Right atrium auricular region (tissue), 2 donors: ENCODE data around the gene NOA1. TPM values are rescaled to one million over a fixed set of nuclear protein-coding genes. Genes with fewer than 3 reads are reported as not detected.
A peak's percentile ranks its signal among the peaks of the same experiment; 100 is the strongest.

Experiments used
- DNase-seq: peaks from one replicate; pipeline ENCODE4 v3.0.0-alpha.2; 2019; ENCODE audit warnings: low spot score
- H3K27ac ChIP-seq, 2 donors: fragments of 200-600 bp; sonication (generic); 1 replicate in 1 of 2; 2 replicates in 1 of 2; pipeline ENCODE4 v1.5.1; 2016 to 2019
- H3K27me3 ChIP-seq, 2 donors: fragments of 200-600 bp; sonication (generic); one replicate each; pipeline versions ENCODE4 v1.5.1 to v1.6.0; 2017 to 2019
- H3K36me3 ChIP-seq: fragments of 200-600 bp; sonication (generic); one replicate; pipeline ENCODE4 v1.5.1; 2016
- H3K4me1 ChIP-seq, 2 donors: fragments of 200-600 bp; sonication (generic); one replicate each; pipeline versions ENCODE4 v1.5.1 to v1.6.0; 2017 to 2019
- H3K4me3 ChIP-seq, 2 donors: fragments of 200-600 bp; sonication (generic); 1 replicate in 1 of 2; 2 replicates in 1 of 2; pipeline ENCODE4 v1.5.1; 2017 to 2019; ENCODE audit warnings: mild to moderate bottlenecking in 1 of 2, moderate library complexity in 1 of 2
- H3K9me3 ChIP-seq, 2 donors: fragments of 200-600 bp; sonication (generic); one replicate each; pipeline ENCODE4 v1.5.1; 2019
- total RNA-seq, 2 donors: library from RNA; depleted of rRNA; stranded (reverse); fragments of >200 nt; gene quantifications; one replicate each; pipeline ENCODE4 v1.1.0, GENCODE V29; 2016
- TF ChIP-seq, protein P1 (sequence below), 2 donors: fragments of 200-600 bp; sonication (generic); IDR thresholded peaks; one replicate each; pipeline ENCODE4 v1.5.1; 2019; ENCODE audit warnings: antibody characterized with exemption in 2 of 2

NOA1 gene
- 10 to 100 TPM; 11.8 to 17.2 TPM for total RNA-seq

DNA sequence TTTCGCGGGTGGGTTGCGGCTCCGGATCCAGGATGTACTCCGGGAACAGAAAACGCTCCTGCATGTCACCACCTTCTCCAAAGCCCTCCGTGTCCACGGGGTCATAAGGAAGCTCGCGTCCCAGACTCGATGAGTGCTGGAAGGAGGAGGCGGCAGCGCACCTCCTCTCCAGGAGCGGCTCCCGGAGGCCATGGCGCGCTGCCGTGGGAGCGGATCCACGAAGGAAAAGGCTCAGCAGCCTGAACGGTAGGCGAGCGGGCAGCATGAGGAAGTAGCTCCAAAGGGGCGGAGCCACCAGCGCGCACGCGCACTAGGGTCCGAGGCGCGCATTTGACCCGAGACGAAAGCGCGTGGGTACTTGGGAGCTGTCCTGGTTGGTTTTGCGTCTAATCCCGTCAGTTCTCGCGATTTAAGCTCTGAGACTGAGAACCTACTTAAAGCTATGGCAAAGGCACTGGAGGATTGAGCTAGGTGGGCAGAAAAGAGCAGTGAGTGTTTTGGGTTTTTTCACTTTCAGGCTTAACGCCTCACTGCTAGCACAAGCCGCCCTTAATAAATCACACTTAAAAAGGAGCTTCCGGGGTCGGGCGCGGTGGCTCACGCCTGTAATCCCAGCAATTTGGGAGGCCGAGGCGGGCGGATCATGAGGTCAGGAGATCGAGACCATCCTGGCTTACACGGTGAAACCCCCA lies at the start of gene NOA1:
Gene NOA1 (minus strand): TSS at position 286 of the 692 bp plus-strand sequence. CDS start 21 bp downstream, at position 265.
- peak within 1 kb of the TSS; percentile 82 to 98 for H3K4me3 ChIP-seq
- peaks cover 0 to 55% of the 10 kb centered on the region in 2 donors for H3K4me1 ChIP-seq
- H3K27me3 ChIP-seq, result no peaks in the 10 kb centered on the region
- DNase-seq, result peak; percentile 99
- peak within 1 kb of the TSS; percentile 92 to 95 for H3K27ac ChIP-seq
- H3K9me3 ChIP-seq, result peaks cover 0 to 14% of the 10 kb centered on the region in 2 donors
- TF ChIP-seq, protein P1, sequence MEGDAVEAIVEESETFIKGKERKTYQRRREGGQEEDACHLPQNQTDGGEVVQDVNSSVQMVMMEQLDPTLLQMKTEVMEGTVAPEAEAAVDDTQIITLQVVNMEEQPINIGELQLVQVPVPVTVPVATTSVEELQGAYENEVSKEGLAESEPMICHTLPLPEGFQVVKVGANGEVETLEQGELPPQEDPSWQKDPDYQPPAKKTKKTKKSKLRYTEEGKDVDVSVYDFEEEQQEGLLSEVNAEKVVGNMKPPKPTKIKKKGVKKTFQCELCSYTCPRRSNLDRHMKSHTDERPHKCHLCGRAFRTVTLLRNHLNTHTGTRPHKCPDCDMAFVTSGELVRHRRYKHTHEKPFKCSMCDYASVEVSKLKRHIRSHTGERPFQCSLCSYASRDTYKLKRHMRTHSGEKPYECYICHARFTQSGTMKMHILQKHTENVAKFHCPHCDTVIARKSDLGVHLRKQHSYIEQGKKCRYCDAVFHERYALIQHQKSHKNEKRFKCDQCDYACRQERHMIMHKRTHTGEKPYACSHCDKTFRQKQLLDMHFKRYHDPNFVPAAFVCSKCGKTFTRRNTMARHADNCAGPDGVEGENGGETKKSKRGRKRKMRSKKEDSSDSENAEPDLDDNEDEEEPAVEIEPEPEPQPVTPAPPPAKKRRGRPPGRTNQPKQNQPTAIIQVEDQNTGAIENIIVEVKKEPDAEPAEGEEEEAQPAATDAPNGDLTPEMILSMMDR (IDR thresholded peaks at IDR 0.05), result no peak
- peaks cover 21% of the 10 kb centered on the region for H3K36me3 ChIP-seq

DNA sequence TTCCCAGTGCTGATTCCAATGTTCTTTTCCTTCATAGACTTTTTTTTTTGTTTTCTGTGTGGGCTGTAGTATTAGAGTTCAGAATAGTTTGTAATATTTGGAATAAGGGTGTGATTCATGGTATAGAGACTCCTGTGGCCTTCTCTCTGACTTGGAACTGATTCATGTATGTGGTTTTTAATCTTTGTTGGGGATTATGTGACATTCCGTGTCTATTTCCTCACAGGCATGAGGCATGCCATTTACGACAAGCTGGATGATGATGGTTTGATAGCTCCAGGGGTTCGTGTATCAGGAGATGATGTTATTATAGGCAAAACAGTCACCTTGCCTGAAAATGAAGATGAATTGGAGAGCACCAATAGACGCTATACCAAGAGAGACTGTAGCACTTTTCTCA lies 45.7 kb upstream of the NOA1 start:
- H3K4me1 ChIP-seq, result peaks cover 0 to 13% of the 10 kb centered on the region in 2 donors
- H3K27me3 ChIP-seq, result no peaks in the 10 kb centered on the region
- no peaks in the 10 kb centered on the region for H3K9me3 ChIP-seq
- H3K4me3 ChIP-seq, result no peak overlapping the region
- H3K36me3 ChIP-seq, result peaks cover 72% of the 10 kb centered on the region
- no peak overlapping the region for H3K27ac ChIP-seq
- DNase-seq, result no peak
- TF ChIP-seq, protein P1 (IDR thresholded peaks at IDR 0.05), result no peak

DNA sequence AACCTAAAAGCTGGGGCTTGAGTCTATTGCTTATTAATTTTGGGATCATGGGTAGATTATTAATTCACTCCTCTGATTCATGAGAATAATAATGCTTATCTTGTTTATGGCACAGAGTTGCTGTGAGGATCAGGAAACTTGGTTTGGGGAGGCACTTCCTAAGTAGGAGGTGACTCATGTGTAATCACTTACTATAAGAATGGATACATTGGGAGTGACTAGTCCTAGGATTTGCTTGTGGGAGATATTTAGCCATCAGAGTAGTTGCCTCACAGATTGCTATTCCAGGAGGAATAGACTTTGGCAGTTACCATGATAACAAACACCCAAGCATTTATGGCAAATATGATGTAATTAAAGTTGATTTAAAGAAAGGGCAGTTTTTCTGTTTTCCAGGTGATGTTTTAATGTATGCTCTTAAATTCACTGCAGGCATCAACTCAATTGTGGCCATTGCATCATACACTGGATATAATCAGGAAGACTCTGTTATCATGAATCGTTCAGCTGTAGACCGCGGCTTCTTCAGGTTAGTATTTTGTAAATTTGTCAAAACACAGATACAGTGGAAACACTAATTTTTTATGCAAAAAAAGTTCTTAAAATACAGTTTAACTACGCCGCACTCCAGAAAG lies 43.2 kb upstream of the NOA1 start:
- Histone ChIP-seq H3K36me3 (peaks cover 74% of the 10 kb centered on the region), H3K4me1 (peaks cover 0 to 13% of the 10 kb centered on the region in 2 donors), H3K9me3 (no peaks in the 10 kb centered on the region), H3K4me3 (no peak overlapping the region), H3K27me3 (no peaks in the 10 kb centered on the region), H3K27ac (no peak overlapping the region)
- no peak for DNase-seq
- TF ChIP-seq, protein P1 (IDR thresholded peaks at IDR 0.05), result no peak

DNA sequence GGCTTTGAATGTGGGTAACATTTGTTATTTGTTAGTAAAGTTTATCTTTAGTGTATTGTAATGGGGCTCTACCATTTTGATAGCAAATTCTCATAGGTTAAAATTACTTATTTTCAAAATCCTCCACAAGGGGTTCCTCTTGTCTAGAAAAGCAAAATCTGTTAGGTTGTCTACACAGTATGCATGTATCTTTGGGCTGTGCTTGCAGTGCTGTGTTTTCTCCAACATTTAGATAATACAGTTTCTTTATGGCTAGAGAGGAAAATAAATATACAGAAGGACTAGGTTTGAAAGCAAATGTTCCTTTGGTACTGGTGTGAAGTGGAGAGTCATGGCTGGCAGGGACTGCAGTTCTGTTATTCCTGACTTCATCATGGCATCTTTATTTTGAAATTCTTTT lies 41.6 kb upstream of the NOA1 start:
- TF ChIP-seq, protein P1 (IDR thresholded peaks at IDR 0.05), result peak in 1 of 2 donors; percentile 28
- peaks cover 73% of the 10 kb centered on the region for H3K36me3 ChIP-seq
- H3K27ac ChIP-seq, result no peak overlapping the region
- no peak for DNase-seq
- peaks cover 0 to 13% of the 10 kb centered on the region in 2 donors for H3K4me1 ChIP-seq
- H3K9me3 ChIP-seq, result no peaks in the 10 kb centered on the region
- H3K4me3 ChIP-seq, result no peak overlapping the region
- no peaks in the 10 kb centered on the region for H3K27me3 ChIP-seq

DNA sequence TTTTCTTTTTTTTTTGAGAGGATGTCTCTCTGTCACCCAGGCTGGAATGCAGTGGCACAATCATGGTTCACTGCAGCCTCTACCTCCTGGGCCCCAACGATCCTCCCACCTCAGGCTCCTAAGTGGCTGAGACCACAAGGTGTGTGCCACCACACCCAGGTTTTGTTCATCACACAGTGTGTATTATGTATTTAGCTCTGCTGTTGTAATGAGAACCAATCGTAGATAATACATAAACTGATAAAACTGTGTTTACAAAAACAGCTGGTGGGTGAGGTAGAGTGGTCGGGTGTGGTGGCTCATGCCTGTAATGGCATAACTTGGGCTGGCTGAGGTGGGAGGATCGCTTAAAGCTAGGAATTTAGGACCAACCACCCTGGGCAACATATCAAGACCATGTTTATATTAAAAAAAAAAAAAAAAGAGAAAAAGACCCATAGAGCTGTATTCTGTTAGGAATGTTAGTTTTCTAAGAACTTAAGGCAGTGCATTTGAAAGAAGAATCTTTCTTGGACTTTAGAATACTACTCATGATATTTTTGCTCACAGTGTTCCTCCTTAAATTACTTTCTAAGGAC lies 36.2 kb upstream of the NOA1 start:
- Histone ChIP-seq H3K36me3 (peaks cover 93% of the 10 kb centered on the region), H3K4me3 (no peak overlapping the region), H3K4me1 (no peaks in the 10 kb centered on the region), H3K27me3 (no peaks in the 10 kb centered on the region), H3K27ac (no peak overlapping the region), H3K9me3 (no peaks in the 10 kb centered on the region)
- no peak for DNase-seq
- TF ChIP-seq, protein P1 (IDR thresholded peaks at IDR 0.05), result no peak
